Mucosa of gallbladder (tissue), 1 donor: ENCODE results near the gene SYT11. TPM values are rescaled to one million over a fixed set of nuclear protein-coding genes. Genes with fewer than 3 reads are reported as not detected.

ENCODE experiments used
- total RNA-seq: library from RNA; stranded (reverse); gene quantifications from one replicate; pipeline ENCODE4 v1.2.1, GENCODE V29; 2021
- donor health status: DM: no; HTN: no; CAD: no.

SYT11 gene
- total RNA-seq, 1 donor from 2014 or later = 23.4 TPM

Other genes with a start within 250 kb of the SYT11 start
- 29.9 TPM for gene MSTO1, start 249.3 kb upstream of the SYT11 start, total RNA-seq
- gene YY1AP1, start 170.8 kb upstream of the SYT11 start, total RNA-seq = 54.9 TPM
- gene DAP3, start 170.5 kb upstream of the SYT11 start, total RNA-seq = 81.5 TPM
- 44.5 TPM for gene GON4L, start 2.4 kb upstream of the SYT11 start, total RNA-seq
- 38.9 TPM for gene RIT1, start 51.8 kb downstream of the SYT11 start, total RNA-seq
- 44.5 TPM for gene KHDC4, start 74.8 kb downstream of the SYT11 start, total RNA-seq
- not detected for gene RXFP4, start 82.1 kb downstream of the SYT11 start, total RNA-seq
- gene ARHGEF2, start 119.0 kb downstream of the SYT11 start, total RNA-seq = 142 TPM
- gene SSR2, start 161.4 kb downstream of the SYT11 start, total RNA-seq = 217 TPM
- gene UBQLN4, start 194.2 kb downstream of the SYT11 start, total RNA-seq = 34.1 TPM
- gene LAMTOR2, start 195.2 kb downstream of the SYT11 start, total RNA-seq = 77.0 TPM
- gene RAB25, start 201.6 kb downstream of the SYT11 start, total RNA-seq = 103 TPM
- 1.4 TPM for gene MEX3A, start 222.9 kb downstream of the SYT11 start, total RNA-seq